NCI-H446 (cell line): ENCODE results near the gene FAM133A.

ENCODE experiments used
- DNase-seq, 2 experiments: peaks; one replicate each; lab custom pipeline; 2025; lab: John Stamatoyannopoulos, UW

The FAM133A gene

GRCh38 chrX:93673869-93674271 lies at the start of gene FAM133A:
TSS of gene FAM133A (plus strand) at chrX:93674206. CDS start at chrX:93709420, 35,214 bp downstream.
- DNase-seq, result peak in 1 of 2 experiments; percentile 8

DNA sequence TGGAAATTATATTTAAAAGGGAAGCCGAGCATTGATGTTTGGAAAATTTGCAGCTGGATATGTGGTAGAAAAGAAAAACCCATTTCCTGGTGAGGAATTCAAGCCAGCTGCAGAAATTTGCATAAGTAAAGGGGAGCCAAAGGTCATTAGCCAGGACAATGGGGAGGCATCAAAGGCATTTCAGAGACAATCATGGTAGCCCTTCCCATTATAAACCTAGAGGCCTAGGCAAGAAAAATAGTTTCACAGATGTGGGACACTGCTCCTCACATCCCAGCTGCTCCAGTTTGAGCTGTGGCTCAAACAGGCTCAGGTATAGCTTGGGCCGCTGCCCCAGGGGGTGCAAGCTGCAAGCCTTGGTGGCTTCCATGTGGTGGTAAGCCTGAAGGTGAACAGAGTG lies 36.4 kb upstream of the FAM133A start:
- DNase-seq, result no peak

GRCh38 chrX:93649381-93649780 lies 24.6 kb upstream of the FAM133A start:
- no peak for DNase-seq

DNA sequence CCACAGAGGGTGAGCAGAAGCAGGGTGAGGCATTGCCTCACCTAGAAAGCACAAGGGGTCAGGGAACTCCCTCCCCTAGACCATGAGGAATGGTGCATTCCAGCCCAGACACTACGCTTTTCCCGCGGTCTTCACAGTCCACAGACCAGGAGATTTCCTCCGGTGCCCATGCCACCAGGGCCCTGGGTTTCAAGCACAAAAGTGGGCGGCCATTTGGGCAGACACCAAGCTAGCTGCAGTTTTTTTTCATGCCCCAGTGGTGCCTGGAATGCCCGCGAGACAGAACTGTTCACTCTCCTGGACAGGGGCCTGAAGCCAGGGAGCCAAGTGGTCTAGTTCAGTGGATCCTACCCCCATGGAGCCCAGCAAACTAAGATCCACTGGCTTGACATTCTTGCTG lies 13.4 kb upstream of the FAM133A start:
- DNase-seq, result no peak

GRCh38 chrX:93673056-93673868 lies 744 bp upstream of the FAM133A start, which contains the start of gene NAP1L3:
TSS of gene NAP1L3 (minus strand) at chrX:93673578. CDS start at chrX:93673304, 274 bp downstream.
- DNase-seq, result peak in 1 of 2 experiments; percentile 71

DNA sequence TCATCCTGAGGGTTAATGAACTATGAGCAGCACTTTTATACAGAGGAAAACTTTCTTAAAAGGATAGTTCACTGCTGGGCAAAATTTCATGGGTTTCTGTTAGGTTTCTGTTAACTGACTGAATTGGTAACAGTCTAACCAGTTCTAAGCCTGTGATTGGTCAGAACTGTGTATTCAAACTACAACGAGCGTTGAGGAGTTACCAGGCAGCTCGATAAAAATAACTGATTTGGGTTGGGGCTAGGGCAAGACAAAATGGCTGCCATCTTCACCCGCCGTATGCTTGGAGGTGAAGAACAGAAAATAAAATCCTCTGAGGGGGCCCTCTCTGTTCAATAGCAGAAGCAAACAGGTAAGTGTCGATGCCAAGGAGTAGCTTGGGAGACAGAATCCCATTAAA lies 22.0 kb downstream of the FAM133A start:
- DNase-seq, result peak in 1 of 2 experiments; percentile 14

GRCh38 chrX:93703701-93704100 lies 29.7 kb downstream of the FAM133A start:
- no peak for DNase-seq

DNA sequence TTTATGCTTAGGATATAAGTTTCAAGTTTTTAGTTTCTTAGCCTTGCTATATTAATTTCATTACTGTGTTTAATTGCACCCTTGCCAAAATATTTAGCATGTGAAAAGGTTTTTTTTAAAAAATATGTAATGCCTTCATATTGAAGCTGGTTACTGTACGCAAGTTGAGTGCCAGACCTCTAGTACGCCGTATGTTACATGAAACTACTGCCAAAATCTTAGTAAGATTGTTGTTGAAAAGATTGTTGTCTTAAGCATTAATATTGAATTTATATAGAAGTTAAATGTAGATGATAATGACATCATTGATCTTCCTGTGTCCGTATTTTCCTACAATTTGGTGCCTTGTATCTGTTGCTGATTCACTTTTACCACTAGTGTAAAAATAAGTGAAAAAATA lies 37.1 kb downstream of the FAM133A start:
- DNase-seq, result no peak

DNA sequence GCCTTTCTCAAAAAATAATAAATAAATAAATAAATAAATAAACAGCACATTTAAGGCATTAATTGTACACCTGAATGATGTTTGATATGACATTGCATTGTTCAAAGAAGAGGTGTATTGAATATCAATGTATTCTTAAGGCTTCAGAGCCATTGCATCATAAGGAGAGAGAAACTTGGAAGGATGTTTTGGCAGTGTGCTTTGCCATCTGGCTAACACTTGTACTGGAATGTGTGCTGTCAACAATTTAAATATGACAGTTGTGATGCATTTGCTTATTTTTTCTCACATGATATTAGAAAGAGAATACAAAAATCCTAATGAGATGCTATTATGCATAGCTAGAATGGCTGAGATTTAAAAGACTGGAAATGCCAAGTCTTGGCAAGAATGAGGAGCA lies 67.8 kb downstream of the FAM133A start:
- DNase-seq, result no peak

- DNase-seq, result no peak
Observed at GRCh38 chrX:93760163-93760562, 86.2 kb downstream of the FAM133A start.
